ENCODE measurements around the gene SMAD4. TPM values are rescaled to one million over a fixed set of nuclear protein-coding genes. Genes with fewer than 3 reads are reported as not detected.

Gene SMAD4
- total RNA-seq, 1 experiment from 2014 or later = 96.3 TPM

DNA sequence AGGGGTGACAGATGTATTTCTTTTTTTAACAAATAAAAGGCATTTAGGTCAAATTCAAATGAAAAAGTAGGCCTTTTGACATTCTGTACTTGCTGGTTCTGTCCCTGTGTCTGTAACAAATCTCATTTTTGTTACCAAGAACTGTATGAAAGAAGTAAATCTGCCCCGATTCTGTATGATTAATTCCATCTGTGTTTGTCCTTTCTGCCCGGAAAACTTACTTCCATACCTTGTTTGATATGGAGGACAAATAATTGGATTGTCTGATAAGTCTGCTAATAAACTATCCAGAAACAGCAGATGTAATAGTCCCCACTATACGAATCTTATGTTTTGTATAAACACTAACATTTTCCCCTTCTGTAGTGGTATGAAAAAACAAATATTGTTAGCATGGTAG lies 97.7 kb downstream of the SMAD4 start:
- ChIA-PET POLR2A (no interaction called here), CTCF (no interaction called here), RAD21 (ENCODE audit: low non-redundant PET in 1 of 2, low total read pairs in 2 of 2, uncharacterized antibody in 2 of 2, unreplicated experiment in 2 of 2) (no interaction called here)
- Histone ChIP-seq H3K79me2 (ENCODE audit: insufficient read depth, low read length) (no peaks in the 10 kb centered on the region), H4K20me1 (ENCODE audit: insufficient read depth) (no peaks in the 10 kb centered on the region), H3K4me2 (ENCODE audit: low read length) (no peak overlapping the region), H3K4me1 (ENCODE audit: control insufficient read depth in 1 of 2, insufficient read depth in 2 of 2, low read length in 2 of 2) (no peaks in the 10 kb centered on the region), H3K36me3 (ENCODE audit: control insufficient read depth in 1 of 2, insufficient read depth in 2 of 2, low read length in 2 of 2) (no peaks in the 10 kb centered on the region), H3K9me3 (ENCODE audit: control insufficient read depth in 1 of 2, insufficient read depth in 1 of 2, low read depth in 1 of 2, low read length in 2 of 2) (no peaks in the 10 kb centered on the region), H3K27me3 (ENCODE audit: insufficient read depth, low read length) (no peaks in the 10 kb centered on the region), H2AFZ (ENCODE audit: low read depth, low read length, poor library complexity, severe bottlenecking) (no peak overlapping the region), H3K9me2 (ENCODE audit: insufficient read depth) (no peaks in the 10 kb centered on the region), H3K9ac (ENCODE audit: low read length) (no peak overlapping the region), H3K4me3 (replicated peaks in 1 of 2; ENCODE audit: low read depth in 1 of 2, low read length in 2 of 2) (no peak overlapping the region), H3K27ac (ENCODE audit: low read depth, low read length) (no peak overlapping the region)
- no peak for TF ChIP-seq ELF1 (IDR thresholded peaks at IDR 0.05; ENCODE audit: borderline replicate concordance, low read depth)
- no peak for TF ChIP-seq RAD21 (IDR thresholded peaks at IDR 0.05; ENCODE audit: low read depth)
- TF ChIP-seq, protein P1, sequence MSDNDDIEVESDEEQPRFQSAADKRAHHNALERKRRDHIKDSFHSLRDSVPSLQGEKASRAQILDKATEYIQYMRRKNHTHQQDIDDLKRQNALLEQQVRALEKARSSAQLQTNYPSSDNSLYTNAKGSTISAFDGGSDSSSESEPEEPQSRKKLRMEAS (IDR thresholded peaks at IDR 0.05) = no peak
- TF ChIP-seq JUND (IDR thresholded peaks at IDR 0.05) = no peak
- TF ChIP-seq, protein P2, sequence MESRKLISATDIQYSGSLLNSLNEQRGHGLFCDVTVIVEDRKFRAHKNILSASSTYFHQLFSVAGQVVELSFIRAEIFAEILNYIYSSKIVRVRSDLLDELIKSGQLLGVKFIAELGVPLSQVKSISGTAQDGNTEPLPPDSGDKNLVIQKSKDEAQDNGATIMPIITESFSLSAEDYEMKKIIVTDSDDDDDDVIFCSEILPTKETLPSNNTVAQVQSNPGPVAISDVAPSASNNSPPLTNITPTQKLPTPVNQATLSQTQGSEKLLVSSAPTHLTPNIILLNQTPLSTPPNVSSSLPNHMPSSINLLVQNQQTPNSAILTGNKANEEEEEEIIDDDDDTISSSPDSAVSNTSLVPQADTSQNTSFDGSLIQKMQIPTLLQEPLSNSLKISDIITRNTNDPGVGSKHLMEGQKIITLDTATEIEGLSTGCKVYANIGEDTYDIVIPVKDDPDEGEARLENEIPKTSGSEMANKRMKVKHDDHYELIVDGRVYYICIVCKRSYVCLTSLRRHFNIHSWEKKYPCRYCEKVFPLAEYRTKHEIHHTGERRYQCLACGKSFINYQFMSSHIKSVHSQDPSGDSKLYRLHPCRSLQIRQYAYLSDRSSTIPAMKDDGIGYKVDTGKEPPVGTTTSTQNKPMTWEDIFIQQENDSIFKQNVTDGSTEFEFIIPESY (IDR thresholded peaks at IDR 0.05; ENCODE audit: extremely low read depth, insufficient replicate concordance, low read length) = no peak
- no peak for TF ChIP-seq FOSL1 (IDR thresholded peaks at IDR 0.05; ENCODE audit: low read depth)
- no peak for TF ChIP-seq SP1 (IDR thresholded peaks at IDR 0.05; ENCODE audit: low read depth)
- TF ChIP-seq, protein P3, sequence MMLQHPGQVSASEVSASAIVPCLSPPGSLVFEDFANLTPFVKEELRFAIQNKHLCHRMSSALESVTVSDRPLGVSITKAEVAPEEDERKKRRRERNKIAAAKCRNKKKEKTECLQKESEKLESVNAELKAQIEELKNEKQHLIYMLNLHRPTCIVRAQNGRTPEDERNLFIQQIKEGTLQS (IDR thresholded peaks at IDR 0.05) = no peak
- no peak for TF ChIP-seq EZH2 (IDR thresholded peaks at IDR 0.05)
- TF ChIP-seq, protein P4, sequence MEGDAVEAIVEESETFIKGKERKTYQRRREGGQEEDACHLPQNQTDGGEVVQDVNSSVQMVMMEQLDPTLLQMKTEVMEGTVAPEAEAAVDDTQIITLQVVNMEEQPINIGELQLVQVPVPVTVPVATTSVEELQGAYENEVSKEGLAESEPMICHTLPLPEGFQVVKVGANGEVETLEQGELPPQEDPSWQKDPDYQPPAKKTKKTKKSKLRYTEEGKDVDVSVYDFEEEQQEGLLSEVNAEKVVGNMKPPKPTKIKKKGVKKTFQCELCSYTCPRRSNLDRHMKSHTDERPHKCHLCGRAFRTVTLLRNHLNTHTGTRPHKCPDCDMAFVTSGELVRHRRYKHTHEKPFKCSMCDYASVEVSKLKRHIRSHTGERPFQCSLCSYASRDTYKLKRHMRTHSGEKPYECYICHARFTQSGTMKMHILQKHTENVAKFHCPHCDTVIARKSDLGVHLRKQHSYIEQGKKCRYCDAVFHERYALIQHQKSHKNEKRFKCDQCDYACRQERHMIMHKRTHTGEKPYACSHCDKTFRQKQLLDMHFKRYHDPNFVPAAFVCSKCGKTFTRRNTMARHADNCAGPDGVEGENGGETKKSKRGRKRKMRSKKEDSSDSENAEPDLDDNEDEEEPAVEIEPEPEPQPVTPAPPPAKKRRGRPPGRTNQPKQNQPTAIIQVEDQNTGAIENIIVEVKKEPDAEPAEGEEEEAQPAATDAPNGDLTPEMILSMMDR (IDR thresholded peaks at IDR 0.05 in 2 of 3, conservative IDR thresholded peaks at IDR 0.05 in 1 of 3; ENCODE audit: borderline replicate concordance in 1 of 3, insufficient read depth in 1 of 3, low read depth in 2 of 3, low read length in 2 of 3) = no peak
- TF ChIP-seq, protein P5, sequence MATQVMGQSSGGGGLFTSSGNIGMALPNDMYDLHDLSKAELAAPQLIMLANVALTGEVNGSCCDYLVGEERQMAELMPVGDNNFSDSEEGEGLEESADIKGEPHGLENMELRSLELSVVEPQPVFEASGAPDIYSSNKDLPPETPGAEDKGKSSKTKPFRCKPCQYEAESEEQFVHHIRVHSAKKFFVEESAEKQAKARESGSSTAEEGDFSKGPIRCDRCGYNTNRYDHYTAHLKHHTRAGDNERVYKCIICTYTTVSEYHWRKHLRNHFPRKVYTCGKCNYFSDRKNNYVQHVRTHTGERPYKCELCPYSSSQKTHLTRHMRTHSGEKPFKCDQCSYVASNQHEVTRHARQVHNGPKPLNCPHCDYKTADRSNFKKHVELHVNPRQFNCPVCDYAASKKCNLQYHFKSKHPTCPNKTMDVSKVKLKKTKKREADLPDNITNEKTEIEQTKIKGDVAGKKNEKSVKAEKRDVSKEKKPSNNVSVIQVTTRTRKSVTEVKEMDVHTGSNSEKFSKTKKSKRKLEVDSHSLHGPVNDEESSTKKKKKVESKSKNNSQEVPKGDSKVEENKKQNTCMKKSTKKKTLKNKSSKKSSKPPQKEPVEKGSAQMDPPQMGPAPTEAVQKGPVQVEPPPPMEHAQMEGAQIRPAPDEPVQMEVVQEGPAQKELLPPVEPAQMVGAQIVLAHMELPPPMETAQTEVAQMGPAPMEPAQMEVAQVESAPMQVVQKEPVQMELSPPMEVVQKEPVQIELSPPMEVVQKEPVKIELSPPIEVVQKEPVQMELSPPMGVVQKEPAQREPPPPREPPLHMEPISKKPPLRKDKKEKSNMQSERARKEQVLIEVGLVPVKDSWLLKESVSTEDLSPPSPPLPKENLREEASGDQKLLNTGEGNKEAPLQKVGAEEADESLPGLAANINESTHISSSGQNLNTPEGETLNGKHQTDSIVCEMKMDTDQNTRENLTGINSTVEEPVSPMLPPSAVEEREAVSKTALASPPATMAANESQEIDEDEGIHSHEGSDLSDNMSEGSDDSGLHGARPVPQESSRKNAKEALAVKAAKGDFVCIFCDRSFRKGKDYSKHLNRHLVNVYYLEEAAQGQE (IDR thresholded peaks at IDR 0.05; ENCODE audit: low read depth) = no peak
- intact Hi-C loops (cut with micrococcal nuclease) = no loop called here
- ATAC-seq (no peak), DNase-seq (ENCODE audit: low read depth, low spot score) (no peak)
- BruUV-seq (replicated peaks) = no TSS peak

Data from HCT116 (cell line).